ENCODE measurements around the gene RGS3.

The RGS3 gene

DNA sequence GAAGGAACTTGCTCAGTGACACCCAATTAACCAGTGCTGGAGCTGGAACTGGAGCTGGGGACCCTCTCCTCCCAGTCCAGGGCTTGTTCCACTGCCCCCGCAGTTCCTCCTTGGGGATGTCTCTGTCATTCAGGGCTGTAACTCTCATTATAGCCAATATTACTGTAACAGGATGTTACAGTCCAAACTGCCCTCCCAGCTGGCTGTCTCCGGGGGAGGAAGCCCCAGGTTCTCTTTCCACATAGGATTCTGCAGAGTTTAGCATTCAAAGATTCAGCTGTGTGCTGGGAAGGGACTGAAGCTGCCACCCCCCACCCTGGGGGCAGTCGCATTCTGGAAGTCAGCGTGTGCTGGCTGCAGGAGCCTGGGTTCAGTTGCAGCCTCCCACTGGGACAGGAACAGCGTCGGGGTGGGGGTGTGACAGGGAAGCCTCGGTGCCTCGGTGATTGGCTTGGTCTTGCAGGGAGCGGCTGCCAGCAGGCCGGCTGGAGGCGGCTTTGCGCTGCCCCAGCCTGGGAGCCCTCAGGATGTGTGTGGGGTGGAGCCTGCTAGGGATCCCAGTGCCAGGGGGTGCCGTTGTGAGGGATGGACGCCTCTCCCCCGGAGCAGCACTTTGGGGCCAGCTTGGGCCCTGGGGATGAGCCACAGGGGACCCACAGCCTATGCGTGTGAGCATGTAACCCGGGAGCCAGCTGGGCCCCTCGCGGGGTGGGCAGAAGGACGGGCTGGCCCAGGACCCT lies 101.1 kb downstream of the RGS3 start:
- H3K27ac ChIP-seq: peak overlapping the region; percentile 88 to 92
- intact Hi-C loops (cut with DNase I; ENCODE audit: low total_unique reads): loop anchor here (1.0 kb wide), 1 partner anchor 110 kb away; no protein-coding TSS in a partner anchor
- peak; percentile 75 to 94 for DNase-seq
- TF ChIP-seq, protein P1, sequence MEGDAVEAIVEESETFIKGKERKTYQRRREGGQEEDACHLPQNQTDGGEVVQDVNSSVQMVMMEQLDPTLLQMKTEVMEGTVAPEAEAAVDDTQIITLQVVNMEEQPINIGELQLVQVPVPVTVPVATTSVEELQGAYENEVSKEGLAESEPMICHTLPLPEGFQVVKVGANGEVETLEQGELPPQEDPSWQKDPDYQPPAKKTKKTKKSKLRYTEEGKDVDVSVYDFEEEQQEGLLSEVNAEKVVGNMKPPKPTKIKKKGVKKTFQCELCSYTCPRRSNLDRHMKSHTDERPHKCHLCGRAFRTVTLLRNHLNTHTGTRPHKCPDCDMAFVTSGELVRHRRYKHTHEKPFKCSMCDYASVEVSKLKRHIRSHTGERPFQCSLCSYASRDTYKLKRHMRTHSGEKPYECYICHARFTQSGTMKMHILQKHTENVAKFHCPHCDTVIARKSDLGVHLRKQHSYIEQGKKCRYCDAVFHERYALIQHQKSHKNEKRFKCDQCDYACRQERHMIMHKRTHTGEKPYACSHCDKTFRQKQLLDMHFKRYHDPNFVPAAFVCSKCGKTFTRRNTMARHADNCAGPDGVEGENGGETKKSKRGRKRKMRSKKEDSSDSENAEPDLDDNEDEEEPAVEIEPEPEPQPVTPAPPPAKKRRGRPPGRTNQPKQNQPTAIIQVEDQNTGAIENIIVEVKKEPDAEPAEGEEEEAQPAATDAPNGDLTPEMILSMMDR (IDR thresholded peaks at IDR 0.05): no peak
- H3K4me1 ChIP-seq: peaks cover 0 to 69% (median 63%) of the 10 kb centered on the region in 4 donors
- no peaks in the 10 kb centered on the region for H3K36me3 ChIP-seq
- no peaks in the 10 kb centered on the region for H3K27me3 ChIP-seq
- H3K4me3 ChIP-seq: peak overlapping the region; percentile 61 to 69
- H3K9me3 ChIP-seq: no peaks in the 10 kb centered on the region

DNA sequence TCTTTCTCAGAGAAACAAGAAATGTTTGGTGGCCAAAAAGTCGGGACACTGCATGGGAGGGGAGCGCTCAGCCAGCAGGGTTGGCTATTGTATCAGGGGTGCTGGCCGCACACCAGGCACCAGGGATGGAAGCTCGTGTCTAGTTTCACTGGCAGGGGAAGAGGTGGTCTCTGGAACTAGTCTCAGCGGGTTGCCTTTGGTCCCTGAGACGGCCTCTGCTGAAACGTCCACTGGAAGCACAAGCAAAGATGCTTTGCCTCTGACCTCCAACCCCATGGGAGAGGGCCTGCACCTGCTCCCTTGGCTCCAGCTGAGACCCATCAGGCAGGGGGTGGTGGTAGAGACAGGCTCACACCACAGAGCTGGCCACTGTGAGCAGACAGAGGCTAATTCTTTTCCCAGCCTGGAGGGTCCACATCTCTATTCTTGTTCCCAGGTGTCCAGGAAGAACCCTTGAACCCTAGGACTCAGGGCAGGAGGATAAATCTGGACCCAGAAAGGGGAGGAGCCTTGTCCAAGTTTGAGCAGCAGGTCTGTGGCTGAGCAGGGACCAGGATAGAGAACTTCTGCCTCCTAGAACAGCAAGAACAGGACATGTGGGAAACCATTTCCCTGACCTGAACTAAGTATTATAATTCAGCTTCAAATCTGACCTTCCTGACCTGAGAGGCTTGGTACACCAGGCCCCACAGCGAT lies 102.6 kb downstream of the RGS3 start:
- Histone ChIP-seq H3K4me1 (peaks cover 0 to 77% (median 65%) of the 10 kb centered on the region in 4 donors), H3K4me3 (peak overlapping the region; percentile 61 to 69), H3K9me3 (no peaks in the 10 kb centered on the region), H3K27me3 (no peaks in the 10 kb centered on the region), H3K27ac (peak overlapping the region; percentile 88 to 92), H3K36me3 (no peaks in the 10 kb centered on the region)
- DNase-seq: peak; percentile 18 to 68
- intact Hi-C loops (cut with DNase I; ENCODE audit: low total_unique reads): no loop called here
- TF ChIP-seq, protein P1 (IDR thresholded peaks at IDR 0.05): no peak

DNA sequence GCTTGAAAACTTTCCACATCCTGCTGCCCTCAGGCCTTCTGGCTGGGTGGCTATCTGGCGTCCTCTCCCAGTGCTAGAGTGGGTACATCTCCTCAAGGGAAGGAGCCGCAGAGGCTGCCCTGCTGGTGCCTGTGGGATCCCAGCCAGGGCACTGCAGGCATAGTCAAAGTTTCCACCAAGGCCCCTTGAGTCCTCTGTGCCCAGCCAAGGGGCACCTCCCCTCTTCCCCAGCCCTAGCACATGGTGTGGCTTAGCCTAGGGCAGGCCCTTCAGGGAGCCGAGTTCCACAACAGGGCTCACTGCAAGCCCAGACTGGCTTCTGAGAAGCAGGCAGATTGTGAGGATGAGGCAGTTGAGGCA lies 103.2 kb downstream of the RGS3 start:
- peak overlapping the region; percentile 88 to 92 for H3K27ac ChIP-seq
- no peaks in the 10 kb centered on the region for H3K9me3 ChIP-seq
- H3K36me3 ChIP-seq: no peaks in the 10 kb centered on the region
- H3K27me3 ChIP-seq: no peaks in the 10 kb centered on the region
- peak; percentile 50 to 94 for DNase-seq
- H3K4me1 ChIP-seq: peaks cover 0 to 82% (median 65%) of the 10 kb centered on the region in 4 donors
- H3K4me3 ChIP-seq: peak overlapping the region; percentile 61 to 69
- intact Hi-C loops (cut with DNase I; ENCODE audit: low total_unique reads): no loop called here
- TF ChIP-seq, protein P1 (IDR thresholded peaks at IDR 0.05): no peak

DNA sequence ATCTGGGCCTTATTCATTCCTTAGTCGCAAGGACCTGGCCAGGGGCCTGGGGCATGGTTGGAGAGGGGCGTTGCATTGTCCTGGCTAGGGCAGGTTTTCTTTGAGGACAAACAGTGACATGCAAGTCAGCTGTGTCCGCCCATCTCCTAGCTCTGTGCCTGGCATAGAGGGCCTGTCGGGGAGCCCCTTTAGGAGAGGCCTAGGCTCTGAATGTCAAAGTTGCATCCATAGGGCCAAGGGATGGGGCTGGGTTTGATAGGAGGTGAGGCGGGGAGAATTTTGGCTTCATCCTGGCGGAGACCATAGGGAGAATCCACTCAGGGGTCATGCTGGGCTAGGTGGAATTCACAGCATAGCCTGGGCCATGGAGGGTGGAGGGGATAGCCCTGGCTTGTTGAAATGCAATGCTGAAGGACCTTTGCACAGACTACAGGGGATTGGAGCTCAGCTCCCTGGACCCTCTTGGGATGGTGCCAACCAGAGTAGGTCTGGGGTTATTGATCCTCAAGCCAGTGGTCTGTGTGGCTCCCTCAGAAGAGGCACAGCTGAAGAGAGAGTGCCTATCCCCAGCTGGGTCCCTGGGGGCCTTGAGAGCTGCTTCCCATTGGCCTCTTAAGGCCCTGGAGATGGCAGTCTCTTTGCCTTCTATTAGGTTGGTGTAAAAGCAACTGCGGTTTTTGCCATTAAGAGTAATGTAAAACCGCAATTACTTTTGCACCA lies 104.0 kb downstream of the RGS3 start:
- Histone ChIP-seq H3K9me3 (no peaks in the 10 kb centered on the region), H3K27ac (peak overlapping the region; percentile 88 to 92), H3K4me1 (peaks cover 0 to 90% (median 72%) of the 10 kb centered on the region in 4 donors), H3K36me3 (no peaks in the 10 kb centered on the region), H3K27me3 (no peaks in the 10 kb centered on the region), H3K4me3 (peak overlapping the region in 1 of 2 donors; percentile 9)
- intact Hi-C loops (cut with DNase I; ENCODE audit: low total_unique reads): no loop called here
- TF ChIP-seq, protein P1 (IDR thresholded peaks at IDR 0.05): no peak
- DNase-seq: peak; percentile 17 to 64

DNA sequence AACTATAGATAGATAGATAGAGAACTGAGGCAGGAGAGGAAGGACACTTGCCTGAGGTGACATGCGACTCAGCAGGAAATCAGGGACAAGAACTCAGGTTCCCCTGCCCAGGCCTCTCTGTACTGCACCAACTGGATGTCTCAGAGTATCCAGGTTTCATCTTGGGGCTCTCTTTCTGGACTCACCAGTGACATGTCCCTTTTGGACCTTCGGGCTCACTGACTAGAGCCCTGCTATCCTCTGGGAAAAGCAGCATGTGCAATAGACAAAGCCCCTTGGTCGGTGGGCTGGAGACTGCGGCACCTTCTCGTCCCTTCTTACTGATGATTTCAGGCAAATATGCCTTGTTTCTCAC lies 104.5 kb downstream of the RGS3 start:
- Histone ChIP-seq H3K9me3 (no peaks in the 10 kb centered on the region), H3K27me3 (no peaks in the 10 kb centered on the region), H3K36me3 (no peaks in the 10 kb centered on the region), H3K27ac (peak overlapping the region; percentile 88 to 92), H3K4me3 (peak overlapping the region in 1 of 2 donors; percentile 9), H3K4me1 (peaks cover 0 to 93% (median 72%) of the 10 kb centered on the region in 4 donors)
- DNase-seq: peak in 1 of 2 donors; percentile 8
- TF ChIP-seq, protein P1 (IDR thresholded peaks at IDR 0.05): no peak
- intact Hi-C loops (cut with DNase I; ENCODE audit: low total_unique reads): no loop called here

Measured in tibial artery (tissue), 4 donors.